A549 (cell line): ENCODE measurements around the gene UCMA.

ENCODE experiments used
- CTCF ChIP-seq: fragments of >200 bp; sonication (Bioruptor Twin); formaldehyde crosslinking; IDR thresholded peaks from 3 replicates; pipeline ENCODE4 v1.5.1; 2016
- EP300 ChIP-seq, 2 experiments: fragments of >200 bp; sonication (Bioruptor Twin); formaldehyde crosslinking; IDR thresholded peaks; 2 replicates in 1 of 2; 3 replicates in 1 of 2; pipeline ENCODE4 v1.6.1; 2016 to 2017
- ESRRA ChIP-seq: fragments of 150-350 bp; IDR thresholded peaks from 2 replicates; pipeline ENCODE4 v1.6.1; 2014; ENCODE audit warnings: mild to moderate bottlenecking, low read length, borderline replicate concordance
- HDAC2 ChIP-seq: fragments of 200-600 bp; sonication (generic); IDR thresholded peaks from 2 replicates; pipeline ENCODE4 v1.6.1; 2016
- HES2 ChIP-seq: fragments of >200 bp; sonication (Bioruptor Twin); formaldehyde crosslinking; IDR thresholded peaks from 2 replicates; pipeline ENCODE4 v1.6.1; 2016
- JUNB ChIP-seq: fragments of >200 bp; sonication (Bioruptor Twin); formaldehyde crosslinking; IDR thresholded peaks from 2 replicates; pipeline ENCODE4 v1.6.1; 2016
- MAX ChIP-seq: IDR thresholded peaks from 2 replicates; pipeline ENCODE4 v1.6.1; 2012
- POLR2A ChIP-seq: IDR thresholded peaks from 2 replicates; pipeline ENCODE4 v1.6.1; 2012; ENCODE audit warnings: mild to moderate bottlenecking, low read length
- SMC3 ChIP-seq: fragments of >200 bp; sonication (Bioruptor Twin); formaldehyde crosslinking; IDR thresholded peaks from 3 replicates; pipeline ENCODE4 v1.6.1; 2018; ENCODE audit warnings: inconsistent platforms
- TFCP2L1 ChIP-seq: fragments of 250-450 bp; sonication (Bioruptor Pico); IDR thresholded peaks from 2 replicates; pipeline ENCODE4 v1.5.0; 2021; ENCODE audit warnings: mild to moderate bottlenecking
- ZFP36 ChIP-seq: fragments of 450-650 bp; IDR thresholded peaks from 2 replicates; pipeline ENCODE4 v1.6.1; 2014; ENCODE audit warnings: borderline replicate concordance; ENCODE audit not compliant: partially characterized antibody

- TF ChIP-seq CTCF (no peak), ESRRA (no peak), HDAC2 (no peak), HES2 (no peak), ZFP36 (no peak), JUNB (no peak), EP300 (IDR thresholded peaks at IDR 0.05) (no peak), MAX (no peak), TFCP2L1 (CRISPR knock-in tag) (no peak), SMC3 (no peak), POLR2A (no peak)
These were observed 36.8 kb upstream of the UCMA start for GRCh38 chr10:13270877-13271551.
